Glutamatergic neuron (in vitro differentiated cells): ENCODE results near the gene ABCA1. TPM values are rescaled to one million over a fixed set of nuclear protein-coding genes. Genes with fewer than 3 reads are reported as not detected.
"Not testable (repeated sequence)": the region's sequence is repeated elsewhere in the genome, so short reads cannot be mapped to it uniquely, and the experiment has no call there.

ENCODE experiments used
- DNase-seq: peaks from one replicate; pipeline ENCODE4 v3.0.0; 2022
- H3K27ac Mint-ChIP-seq: one replicate; pipeline ENCODE4 v1.8.0; 2020; ENCODE audit warnings: mild to moderate bottlenecking, mixed read lengths, inconsistent platforms; ENCODE audit not compliant: unreplicated experiment
- H3K27me3 Mint-ChIP-seq: one replicate; pipeline ENCODE4 v1.8.0; 2020; ENCODE audit warnings: mild to moderate bottlenecking, moderate library complexity, mixed read lengths, inconsistent platforms; ENCODE audit not compliant: unreplicated experiment
- H3K36me3 Mint-ChIP-seq: one replicate; pipeline ENCODE4 v1.8.0; 2020; ENCODE audit warnings: mild to moderate bottlenecking, mixed read lengths, inconsistent platforms; ENCODE audit not compliant: unreplicated experiment
- H3K4me1 Mint-ChIP-seq: one replicate; pipeline ENCODE4 v1.8.0; 2020; ENCODE audit warnings: mild to moderate bottlenecking, low read depth, mixed read lengths, inconsistent platforms; ENCODE audit not compliant: unreplicated experiment
- H3K4me3 Mint-ChIP-seq: one replicate; pipeline ENCODE4 v1.8.0; 2020; ENCODE audit warnings: mild to moderate bottlenecking, mixed read lengths, inconsistent platforms; ENCODE audit not compliant: unreplicated experiment
- H3K9me3 Mint-ChIP-seq: one replicate; pipeline ENCODE4 v1.8.0; 2020; ENCODE audit warnings: mild to moderate bottlenecking, moderate library complexity, mixed read lengths, inconsistent platforms; ENCODE audit not compliant: unreplicated experiment
- CTCF ChIP-seq: fragments of 200-600 bp; sonication (generic); IDR thresholded peaks from one replicate; pipeline ENCODE4 v1.5.0; 2021; ENCODE audit not compliant: partially characterized antibody, unreplicated experiment
- total RNA-seq: library from RNA; stranded (reverse); fragmentation: NEBNext Ultra II Directional; extraction: Animal tissue kit (Norgen Biotek cat#: 25700); gene quantifications from one replicate; pipeline ENCODE4 v1.2.1, GENCODE V29; 2021; ENCODE audit not compliant: unreplicated experiment

ABCA1 gene
- total RNA-seq, 1 donor from 2014 or later, result 146 TPM

GRCh38 chr9:104944871-104945270 lies 16.9 kb upstream of the ABCA1 start:
- DNase-seq, result no peak
- Mint-ChIP-seq H3K4me3 (no peak overlapping the region), H3K27ac (no peak overlapping the region), H3K27me3 (no peaks in the 10 kb centered on the region), H3K4me1 (no peaks in the 10 kb centered on the region), H3K36me3 (no peaks in the 10 kb centered on the region), H3K9me3 (no peaks in the 10 kb centered on the region)
- no peak for TF ChIP-seq CTCF

GRCh38 chr9:104944356-104944755 lies 16.4 kb upstream of the ABCA1 start:
- no peak overlapping the region for H3K4me3 Mint-ChIP-seq
- H3K27me3 Mint-ChIP-seq, result no peaks in the 10 kb centered on the region
- H3K36me3 Mint-ChIP-seq, result no peaks in the 10 kb centered on the region
- H3K9me3 Mint-ChIP-seq, result peaks cover 1% of the 10 kb centered on the region
- H3K27ac Mint-ChIP-seq, result no peak overlapping the region
- no peak for DNase-seq
- no peaks in the 10 kb centered on the region for H3K4me1 Mint-ChIP-seq
- TF ChIP-seq CTCF, result no peak

GRCh38 chr9:104941597-104941996 lies 13.6 kb upstream of the ABCA1 start:
- Mint-ChIP-seq H3K9me3 (peaks cover 6% of the 10 kb centered on the region), H3K27me3 (no peaks in the 10 kb centered on the region), H3K27ac (no peak overlapping the region), H3K4me1 (no peaks in the 10 kb centered on the region), H3K36me3 (no peaks in the 10 kb centered on the region), H3K4me3 (no peak overlapping the region)
- DNase-seq, result no peak
- no peak for TF ChIP-seq CTCF

- peaks cover 2% of the 10 kb centered on the region for H3K4me1 Mint-ChIP-seq
- no peak overlapping the region for H3K4me3 Mint-ChIP-seq
- H3K36me3 Mint-ChIP-seq, result no peaks in the 10 kb centered on the region
- H3K9me3 Mint-ChIP-seq, result peaks cover 6% of the 10 kb centered on the region
- no peak overlapping the region for H3K27ac Mint-ChIP-seq
- TF ChIP-seq CTCF, result no peak
- no peaks in the 10 kb centered on the region for H3K27me3 Mint-ChIP-seq
- DNase-seq, result no peak
Measured at GRCh38 chr9:104936291-104936690, 8.3 kb upstream of the ABCA1 start.

- not testable (repeated sequence) for H3K27ac Mint-ChIP-seq, H3K27me3 Mint-ChIP-seq, H3K36me3 Mint-ChIP-seq, H3K4me3 Mint-ChIP-seq, H3K9me3 Mint-ChIP-seq, DNase-seq, H3K4me1 Mint-ChIP-seq
Measured at GRCh38 chr9:104935501-104935810, 7.5 kb upstream of the ABCA1 start.
